HG03521 (cell line): ENCODE measurements around the gene TAF1B.

Source experiments
- ATAC-seq: cut with Tn5 transposase; IDR thresholded peaks from one replicate; pipeline ENCODE4 v1.9.1; 2021; ENCODE audit warnings: mild to moderate bottlenecking, moderate library complexity; ENCODE audit not compliant: unreplicated experiment

Gene TAF1B

DNA sequence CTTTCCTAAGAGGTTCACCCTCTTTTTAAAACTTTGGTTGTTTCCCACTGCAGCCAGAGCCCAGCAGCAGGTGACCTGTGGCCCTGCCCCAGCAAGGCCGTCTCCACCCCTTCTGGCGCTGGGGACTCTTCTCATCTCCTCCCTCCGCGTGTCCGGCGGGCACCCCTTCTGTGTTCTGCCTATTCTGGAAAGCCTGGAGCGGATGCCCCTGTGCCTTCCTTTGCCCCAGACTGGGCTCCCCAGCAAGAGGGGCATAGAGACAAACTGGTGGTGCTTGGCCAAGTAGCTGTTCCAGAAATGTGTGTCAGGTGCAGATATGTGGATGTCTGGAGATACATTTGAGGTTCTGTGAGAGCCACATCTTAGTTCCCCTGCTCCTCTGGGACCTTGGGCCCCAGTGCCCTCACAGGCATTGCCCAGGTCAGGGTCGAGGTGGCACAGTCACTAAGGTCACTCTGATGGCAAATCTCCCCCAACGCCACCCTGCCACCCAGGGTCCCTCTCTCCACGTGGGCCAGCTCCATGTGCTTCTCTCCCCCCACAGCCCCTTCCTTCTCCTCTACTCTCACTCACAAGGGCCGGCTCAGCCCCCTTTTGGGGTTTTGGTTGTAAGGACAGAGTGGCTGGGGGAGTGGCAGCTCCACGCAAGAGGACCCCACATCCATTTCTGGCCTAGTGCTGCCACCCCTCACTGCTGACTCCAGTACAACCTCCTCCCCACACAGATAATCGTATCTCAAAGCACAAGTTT is 35.5 kb upstream of the TAF1B start:
- ATAC-seq = no peak

DNA sequence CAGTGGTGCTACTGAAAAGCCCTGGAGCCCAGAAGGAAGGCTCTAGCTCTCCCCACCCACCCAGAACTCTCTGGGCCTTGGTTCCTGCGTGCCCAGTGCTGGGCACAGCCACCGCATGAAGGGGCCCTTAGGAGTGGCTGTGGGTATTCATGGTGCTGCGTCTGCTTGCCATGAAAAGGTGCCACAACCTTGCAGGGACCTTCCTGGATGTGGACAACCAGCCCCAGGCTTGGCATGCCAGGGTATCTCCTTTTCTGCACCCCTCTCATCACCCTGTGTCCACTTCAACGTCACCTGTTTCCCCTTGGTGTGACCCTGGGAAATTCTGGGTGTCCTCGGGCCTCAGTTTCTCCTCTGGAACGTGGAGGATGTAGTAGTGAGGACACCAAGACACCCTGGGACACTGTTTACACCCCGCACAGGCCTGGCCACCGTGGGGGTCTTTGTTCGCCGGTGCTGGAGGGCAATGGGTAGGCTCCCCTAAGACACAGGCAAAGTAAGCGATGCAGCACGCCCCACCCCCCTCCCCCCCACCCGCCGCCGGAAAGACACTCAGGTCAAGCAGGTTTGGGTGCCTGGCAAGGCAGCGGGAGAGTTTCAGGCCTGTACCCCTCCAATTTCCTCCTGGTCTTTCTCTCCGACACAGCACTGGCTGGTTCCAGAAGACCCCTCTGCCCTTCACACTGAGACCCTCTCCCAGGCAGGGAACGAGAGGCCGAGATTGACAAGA is 34.8 kb upstream of the TAF1B start:
- no peak for ATAC-seq

DNA sequence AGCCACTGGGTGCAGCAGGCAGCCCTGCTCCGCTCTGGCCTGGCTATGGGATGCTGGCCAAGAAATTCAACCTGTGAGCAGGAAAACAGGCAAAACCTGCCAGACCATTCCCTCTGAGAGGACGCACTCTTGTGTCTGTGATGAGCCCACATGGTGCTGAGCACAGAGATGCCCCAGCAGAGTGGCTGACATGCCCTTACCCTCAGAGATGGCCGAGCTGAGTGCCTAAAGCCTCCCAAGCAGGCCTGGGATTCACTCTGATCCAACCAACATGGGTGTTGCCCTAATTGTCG is 34.3 kb upstream of the TAF1B start:
- ATAC-seq = no peak

DNA sequence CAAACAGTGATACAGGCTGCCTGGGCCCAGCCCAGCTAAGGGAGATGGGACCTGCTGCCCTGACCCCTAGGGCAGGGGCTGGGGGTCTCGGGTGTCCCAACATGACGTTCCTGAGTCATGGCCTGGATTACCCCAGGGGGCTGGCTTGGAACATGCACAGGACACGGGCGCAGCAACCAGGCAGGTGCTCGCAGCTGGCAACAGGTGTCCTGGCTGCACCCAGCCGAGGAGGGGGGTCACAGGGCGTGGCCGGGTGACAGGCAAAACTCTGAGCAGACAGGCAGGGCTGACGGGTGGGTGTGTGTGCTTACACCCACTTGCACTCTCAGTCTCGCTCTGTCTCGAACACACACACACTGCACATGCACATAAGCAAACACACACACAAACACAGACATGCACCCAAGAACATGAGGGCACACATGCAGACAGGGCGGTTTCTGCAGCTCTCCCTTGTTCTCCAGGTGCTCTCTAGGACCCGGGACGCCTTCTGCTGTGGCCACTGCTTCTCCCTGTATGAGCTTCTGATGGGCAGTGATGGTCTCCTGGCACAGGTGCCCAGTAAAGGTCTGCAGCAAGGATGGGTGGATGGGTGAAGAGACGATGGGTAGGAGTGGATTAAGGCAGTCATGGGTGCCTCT is 33.7 kb upstream of the TAF1B start:
- ATAC-seq = no peak

DNA sequence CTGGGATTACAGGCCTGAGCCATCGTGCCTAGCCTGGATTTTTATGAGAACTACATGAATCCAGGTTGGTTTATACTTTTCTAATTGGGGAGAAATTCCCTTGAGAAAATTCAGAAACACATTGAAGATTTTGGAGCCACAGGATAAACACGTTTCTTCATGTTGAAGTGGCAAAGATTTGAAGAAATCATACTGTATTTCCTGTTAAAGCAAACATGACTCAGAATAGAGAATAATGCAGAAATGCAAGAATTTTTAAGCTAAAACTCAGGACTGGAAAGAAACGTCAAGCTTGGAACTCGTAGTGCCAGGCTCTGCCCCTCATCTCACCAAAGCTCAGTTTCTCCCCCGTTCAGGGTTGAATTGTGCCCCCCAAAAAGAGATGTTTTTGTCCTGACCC is 32.1 kb upstream of the TAF1B start:
- no peak for ATAC-seq

DNA sequence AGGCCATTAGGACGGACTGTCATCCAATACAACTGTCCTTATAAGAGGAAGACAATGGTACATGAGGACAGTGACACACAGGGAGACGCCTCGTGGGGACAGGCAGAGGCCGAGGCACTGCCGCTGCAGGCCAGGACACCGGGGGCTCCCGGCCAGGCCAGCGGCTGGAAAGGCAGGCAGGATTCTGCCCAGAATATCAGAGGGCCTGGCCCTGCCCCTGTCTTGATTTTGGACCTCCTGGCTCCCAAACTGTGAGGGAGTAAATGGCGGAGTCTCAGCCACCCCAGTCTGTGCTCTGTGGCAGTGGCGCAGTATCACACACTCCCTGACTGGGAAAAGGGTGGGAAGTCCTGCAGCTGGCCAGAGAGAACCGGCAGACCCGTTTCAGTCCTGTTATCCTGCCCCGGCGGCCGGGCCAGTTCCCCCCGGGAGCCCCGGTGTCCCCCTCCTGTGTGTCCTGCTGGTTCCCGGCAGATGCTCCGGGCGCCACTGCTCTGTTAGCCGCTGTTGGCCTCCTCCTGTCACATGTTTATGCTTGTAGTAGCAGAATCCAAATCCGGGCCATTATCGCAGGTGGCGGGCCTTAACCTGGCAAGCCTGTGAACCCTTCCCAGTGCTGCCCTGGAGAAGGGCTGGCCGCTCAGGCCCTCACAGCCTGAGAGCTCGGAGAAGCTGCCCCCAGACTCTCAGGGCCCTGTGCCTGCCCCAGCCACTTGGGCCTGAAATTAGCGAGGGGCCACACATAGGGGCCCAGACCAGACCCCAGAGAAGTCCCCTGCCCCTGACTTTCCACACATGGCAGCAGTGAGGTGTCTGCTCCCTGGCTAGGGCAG is 31.4 kb upstream of the TAF1B start:
- no peak for ATAC-seq

DNA sequence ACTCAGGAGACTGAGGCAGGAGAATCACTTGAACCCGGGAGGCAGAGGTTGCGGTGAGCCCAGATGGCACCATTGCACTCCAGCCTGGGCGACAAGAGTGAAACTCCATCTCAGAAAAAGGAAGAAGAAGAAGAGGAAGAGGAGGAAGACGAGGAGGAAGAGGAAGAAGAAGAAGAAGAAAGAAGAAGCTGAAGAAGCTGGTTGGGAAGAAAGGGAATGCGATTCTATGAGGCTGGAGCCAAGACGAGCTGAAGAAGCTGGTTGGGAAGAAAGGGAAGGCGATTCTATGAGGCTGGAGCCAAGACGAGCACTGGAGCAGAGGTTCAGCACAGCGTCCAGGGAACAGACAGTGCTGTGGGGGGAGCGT is 30.3 kb upstream of the TAF1B start:
- no peak for ATAC-seq

DNA sequence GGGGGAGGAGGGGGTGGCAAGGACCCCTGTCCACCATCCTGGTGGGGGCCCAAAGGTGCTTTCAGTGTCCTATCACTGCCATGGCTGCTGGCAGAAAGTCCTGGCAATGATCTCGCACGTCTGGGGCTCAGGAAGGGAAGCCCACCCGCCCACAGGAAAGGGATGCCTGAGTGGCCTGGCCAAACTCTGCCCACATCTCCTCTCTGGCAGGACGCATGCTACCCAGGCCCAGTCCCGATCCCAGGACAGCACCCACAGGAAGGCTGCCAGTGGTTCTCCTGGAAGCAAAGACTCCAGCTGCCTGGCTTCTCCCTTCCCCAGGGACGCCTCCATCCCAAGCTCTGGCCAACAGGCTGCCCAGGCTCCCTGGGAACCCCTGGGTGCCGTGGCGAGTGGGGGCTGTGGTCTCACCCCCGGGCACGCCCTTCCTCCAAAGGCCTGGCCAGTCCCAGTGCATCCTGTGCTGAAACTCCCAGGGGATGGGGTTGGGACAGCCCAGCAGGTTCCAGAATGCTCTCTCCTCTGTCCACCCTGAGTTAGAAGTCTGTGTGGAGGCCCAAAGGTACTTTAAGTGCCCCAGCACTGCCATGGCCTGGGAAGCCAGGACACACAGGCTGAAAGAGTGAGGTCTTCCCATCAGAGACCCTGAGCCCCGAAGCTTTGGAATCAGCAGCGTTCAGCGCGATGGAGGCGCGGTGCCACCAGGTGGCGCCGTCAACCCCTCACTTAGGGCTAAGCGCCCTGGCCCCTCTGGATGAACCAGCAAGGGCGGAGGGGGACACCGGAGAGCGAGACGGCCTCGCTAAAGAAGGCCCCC is 29.8 kb upstream of the TAF1B start:
- no peak for ATAC-seq

DNA sequence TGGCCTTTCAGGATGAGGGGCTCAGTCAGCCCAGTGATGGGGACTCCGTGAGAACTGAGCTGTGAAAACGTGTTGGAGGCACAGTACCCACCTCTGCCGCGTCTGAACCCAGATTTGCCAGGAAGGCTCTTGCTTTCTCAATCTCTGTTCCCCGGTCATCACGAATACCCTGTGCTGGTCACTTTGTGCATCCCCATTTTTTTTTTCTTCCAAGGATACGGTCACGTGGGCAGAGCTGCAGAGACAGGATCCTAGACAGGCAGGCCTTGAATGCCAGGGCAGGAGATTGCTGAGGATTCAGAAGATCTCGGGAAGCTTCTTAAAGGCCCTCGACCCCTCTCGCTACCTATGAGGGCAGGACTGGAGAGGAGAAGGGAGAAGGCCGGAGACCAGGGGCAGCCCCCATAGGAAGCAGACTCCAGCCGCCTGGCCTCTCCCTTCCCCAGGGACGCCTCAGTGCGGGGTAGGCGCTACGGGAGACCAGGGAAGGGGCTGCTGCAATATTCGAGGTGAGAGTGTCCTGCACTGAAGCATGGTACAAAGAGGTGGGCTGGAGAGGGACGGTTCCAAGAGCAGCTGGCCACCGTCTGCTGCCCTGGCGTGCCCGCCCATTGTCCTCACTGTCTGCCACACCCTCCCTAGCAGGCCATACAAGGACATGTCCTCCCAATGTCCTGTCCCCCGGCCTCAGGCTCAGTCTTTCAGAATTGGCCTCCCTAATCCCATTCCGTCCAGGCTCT is 29.0 kb upstream of the TAF1B start:
- ATAC-seq = no peak

DNA sequence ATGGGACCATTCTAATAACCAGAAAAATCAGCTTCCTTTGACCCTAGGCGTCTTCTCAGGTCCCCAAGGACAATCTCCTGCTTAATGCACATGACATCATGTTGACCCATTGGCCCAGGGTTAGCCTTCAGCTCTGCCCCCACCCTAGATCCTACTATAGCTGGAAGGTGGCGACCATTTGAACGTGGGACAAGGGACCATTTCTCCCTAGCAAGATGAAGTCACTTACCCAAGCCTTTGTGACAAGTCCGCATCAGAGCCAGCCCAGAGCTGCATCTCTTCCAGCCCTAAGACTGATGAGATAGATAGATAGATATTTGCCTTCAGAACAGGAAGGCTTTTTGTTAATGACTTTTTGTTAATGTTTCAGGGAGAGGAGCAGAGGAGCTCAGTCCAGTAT is 28.2 kb upstream of the TAF1B start:
- ATAC-seq = no peak

DNA sequence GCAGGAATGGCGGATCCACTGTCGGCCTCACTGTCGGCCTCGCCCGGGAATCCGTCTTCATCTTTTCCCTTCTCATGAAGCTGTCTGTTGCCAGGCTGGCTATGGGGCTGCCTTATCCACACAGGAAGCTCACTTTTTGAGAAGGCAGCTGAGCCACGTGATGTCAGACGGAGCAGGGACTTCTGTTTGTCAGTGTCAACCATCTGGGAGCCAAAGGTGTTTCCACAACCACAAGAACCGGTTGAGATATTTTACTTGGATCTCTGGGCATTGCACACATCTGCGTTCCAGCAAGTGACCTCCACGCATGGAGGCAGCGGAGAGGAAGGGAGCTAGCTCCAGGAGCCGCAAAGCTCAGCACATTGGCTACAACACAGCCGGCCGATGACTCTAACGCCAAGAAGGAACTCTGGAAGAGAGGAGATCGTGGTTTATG is 27.4 kb upstream of the TAF1B start:
- no peak for ATAC-seq

DNA sequence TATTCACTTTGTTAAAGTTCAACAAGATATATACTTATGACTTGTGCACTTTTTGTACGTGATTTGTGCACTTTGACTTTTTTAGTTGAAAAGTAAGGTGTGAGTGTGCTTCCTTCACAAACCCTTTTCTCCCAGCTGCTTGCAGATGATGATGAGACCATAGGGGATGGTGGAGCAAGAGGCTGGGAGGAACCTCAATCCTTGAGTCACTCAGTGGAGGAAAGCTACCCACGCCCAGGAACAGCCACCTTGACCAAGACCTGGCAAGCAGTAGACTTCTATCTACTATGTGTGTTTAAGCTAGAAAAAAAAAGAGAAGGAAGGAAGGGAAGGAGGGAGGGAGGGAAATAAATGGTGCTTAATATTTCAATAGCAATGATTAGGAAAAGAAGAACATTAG is 25.2 kb upstream of the TAF1B start:
- no peak for ATAC-seq

DNA sequence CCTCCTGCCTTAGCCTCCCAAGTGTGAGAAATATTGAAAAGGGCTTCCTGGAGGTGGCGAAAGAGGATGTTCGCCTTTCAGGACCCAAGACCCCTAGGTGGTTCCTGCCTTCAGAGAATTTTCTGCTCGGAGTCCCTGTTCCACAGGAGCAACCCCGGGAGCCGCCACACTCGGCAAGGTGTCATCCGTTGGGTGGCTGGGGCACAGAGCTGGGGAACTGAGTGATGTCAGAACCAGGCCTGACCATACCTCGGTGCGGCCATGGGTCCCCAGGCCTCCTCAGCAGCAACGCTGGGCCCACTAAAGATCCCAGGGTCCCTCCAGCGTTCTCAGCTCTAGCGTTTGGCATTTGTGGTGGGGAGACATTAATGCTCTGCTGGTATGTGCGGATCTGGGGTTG is 23.7 kb upstream of the TAF1B start:
- no peak for ATAC-seq

DNA sequence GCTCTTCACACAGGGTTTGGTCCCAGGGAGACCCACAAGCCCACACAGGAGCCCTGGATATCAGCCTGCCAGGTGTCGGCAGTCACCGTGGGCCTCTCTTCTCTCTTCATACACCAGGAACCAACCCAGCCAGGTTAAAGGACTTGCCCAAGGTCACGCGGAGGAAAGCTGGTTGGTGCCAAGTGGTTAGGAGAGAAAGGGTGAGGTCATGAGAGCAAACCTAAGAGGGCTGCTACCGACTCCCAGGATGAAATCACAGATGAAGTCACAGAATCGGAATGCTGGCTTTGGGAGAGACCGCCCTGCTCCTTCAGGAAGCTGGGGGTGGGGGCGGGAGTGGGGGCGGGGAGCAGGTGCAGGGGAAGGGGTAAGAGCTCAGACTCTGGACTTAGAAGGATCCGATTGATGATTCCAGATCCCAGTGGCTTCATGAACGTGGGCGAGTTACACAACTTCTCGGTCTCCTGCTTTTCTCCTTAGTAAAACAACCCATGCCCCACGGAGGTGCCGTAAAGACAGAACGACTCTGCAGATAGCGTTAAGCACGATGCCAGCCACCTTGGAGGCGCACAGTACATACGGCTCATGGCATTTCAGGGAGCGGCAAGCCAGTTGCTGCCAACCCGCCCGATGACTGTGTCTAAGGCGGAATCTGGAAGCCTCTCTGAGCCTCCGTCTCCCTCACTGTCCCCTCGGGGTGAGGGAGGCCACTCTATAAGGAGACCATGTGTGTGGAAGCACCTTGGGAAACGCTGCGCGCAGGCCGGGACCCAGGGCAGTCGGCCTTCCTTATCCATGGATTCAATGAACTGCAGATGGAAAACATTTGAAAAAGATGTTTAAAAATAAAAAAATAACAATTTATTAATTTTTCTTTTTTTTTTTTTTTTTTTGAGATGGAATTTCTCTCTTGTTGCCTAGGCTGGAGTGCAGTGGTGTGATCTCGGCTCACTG is 23.0 kb upstream of the TAF1B start:
- no peak for ATAC-seq

DNA sequence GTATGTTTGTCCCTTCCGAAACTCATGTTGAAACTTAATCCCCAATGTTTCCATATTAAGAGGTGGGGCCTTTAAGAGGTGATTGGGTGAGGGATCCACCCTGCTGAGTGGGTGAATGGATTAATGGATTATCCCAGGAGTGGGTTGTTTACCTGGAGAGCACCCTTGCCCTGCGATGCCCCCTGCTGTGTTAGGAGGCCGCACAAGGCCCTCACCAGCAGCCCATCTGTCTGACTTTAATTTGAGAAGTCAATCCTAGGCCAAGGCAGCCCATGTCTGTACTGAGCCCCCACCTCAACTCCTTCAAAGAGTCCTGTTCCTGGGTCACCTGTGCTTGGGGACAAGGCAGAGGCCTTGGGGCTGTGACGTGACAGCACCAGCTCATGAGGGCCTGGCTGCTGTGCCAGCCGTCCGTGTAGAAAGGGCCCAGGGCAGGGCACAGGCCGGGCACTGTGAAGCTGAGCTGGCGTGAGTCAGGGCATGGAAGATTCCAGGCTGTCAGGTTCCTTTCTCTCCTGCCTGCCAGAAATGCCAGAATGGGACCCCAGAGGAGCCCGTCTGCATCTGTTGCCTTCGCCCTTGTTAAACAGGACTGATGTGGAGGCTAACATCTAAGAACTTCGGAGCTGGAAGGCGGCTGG is 21.3 kb upstream of the TAF1B start:
- no peak for ATAC-seq

DNA sequence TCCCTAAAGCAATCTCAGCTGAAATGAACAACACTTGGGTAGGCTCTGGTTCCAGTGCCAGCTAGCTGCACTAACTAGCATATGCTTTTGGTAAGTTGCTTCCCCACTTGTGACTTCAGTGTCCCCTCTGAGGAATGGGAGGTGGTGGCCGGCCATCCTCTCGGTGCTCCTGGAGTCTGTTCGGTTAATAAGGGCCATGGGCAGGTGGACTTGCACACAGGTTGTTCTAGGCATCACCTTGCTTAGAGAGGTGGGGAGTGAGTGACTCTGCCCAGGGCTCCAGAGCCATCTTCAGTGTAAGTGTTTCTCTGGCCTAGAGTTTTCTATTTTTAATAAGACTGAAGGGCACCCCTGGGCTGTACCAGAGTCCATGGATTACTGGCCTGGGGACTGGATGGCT is 18.8 kb upstream of the TAF1B start:
- no peak for ATAC-seq

DNA sequence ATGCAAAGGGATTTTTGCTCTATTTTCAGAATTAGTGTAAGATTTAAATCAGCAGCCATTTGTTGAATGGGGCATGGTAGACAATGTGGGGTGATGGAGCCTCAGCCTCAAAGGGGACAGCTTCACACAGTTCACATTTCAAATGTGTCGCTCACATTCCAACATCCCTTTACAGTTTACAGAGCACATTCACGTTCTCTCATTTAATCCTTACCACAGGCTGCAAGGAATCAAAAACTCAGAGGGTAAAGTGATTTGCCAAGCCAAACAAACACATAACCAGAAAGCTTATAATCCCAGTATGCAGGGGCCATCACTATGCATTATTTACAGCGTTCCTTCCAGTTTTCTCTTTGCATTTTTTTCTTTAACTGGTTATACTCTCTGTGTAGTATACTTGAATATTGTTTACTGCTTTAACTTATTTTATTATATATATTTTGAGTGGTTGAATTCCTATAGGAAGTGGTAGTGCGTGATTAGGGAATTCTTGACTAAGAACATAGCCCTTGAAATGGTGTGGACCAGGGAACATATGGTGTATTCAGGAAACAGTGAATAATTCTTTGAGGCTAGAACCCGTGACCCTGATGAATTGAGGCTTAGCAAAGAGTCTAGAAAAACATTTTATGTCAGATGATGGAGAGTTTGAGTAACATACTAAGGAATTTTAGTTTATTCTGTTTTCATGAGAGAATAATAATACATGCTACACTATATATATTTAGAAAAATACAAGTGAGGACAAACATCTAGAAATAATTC is 18.1 kb upstream of the TAF1B start:
- ATAC-seq = no peak

DNA sequence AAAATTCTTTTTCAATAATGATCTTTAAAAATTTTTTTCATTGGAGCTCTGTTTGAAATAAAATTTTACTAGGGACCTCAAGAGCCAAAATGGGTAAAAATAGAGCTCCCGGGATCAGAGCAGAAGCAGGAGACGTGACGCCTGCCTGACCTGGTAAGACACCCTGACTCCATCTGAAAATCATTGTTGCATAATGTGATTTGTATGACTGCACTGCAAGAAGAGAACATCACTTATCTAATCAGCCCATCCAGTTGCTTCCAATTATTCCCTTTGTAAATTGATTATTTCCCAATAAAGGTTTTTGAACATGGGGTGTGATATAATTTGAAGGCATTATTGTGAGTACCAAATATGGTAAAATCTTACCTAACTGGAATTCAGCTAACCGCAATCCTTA is 17.1 kb upstream of the TAF1B start:
- no peak for ATAC-seq
